ENCODE results near the gene CCDC9. TPM values are rescaled to one million over a fixed set of nuclear protein-coding genes. Genes with fewer than 3 reads are reported as not detected.
"Not testable (repeated sequence)": the region's sequence is repeated elsewhere in the genome, so short reads cannot be mapped to it uniquely, and the experiment has no call there.

The CCDC9 gene
- total RNA-seq, 5 donors from 2014 or later (not counting 1 experiment from before 2014, with no cell fraction given) = 40.4 to 57.2 (median 49.7) TPM

DNA sequence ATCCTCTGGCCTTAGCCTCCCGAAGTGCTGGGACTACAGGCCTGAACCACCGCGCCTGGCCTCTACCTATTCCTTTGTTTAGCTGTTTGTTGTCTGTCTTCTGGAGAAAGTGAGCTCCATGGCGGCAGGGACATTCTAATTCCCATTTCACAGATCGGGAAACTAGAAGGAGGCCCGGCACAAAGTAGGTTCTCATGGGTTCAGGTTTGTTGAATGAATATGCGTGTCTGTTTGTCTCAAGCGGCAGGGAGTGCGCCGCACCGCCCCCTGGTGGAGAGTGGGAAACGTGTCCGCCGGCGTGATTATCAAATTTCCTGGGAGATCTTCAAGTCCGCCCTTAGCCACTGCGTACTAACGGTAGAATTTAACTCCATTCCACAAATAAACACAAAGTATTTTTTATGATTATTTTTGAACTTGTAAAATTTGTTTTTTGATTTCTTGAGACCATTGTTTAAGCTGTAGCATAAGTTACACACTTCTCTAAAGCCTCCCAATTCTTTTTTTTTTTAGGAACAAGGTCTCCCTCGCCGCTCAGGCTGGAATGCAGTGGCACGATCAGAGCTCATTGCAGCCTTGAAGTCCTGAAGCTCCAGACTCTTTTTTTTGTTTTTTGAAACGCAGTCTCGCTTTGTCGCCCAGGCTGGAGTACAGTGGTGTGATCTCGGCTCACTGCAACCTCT lies 8.9 kb upstream of the CCDC9 start:
- Mint-ChIP-seq H3K4me1 (peaks cover 0 to 25% (median 19%) of the 10 kb centered on the region in 3 donors), H3K9me3 (no peaks in the 10 kb centered on the region), H3K27me3 (no peaks in the 10 kb centered on the region), H3K27ac (peak overlapping the region in 1 of 2 donors; percentile 53), H3K36me3 (no peaks in the 10 kb centered on the region), H3K4me3 (no peak overlapping the region)
- Histone ChIP-seq H3K27me3 (replicated peaks in 1 of 2; ENCODE audit: control insufficient read depth in 2 of 2, extremely low read depth in 1 of 2, insufficient read depth in 2 of 2, low read length in 1 of 2) (no peaks in the 10 kb centered on the region), H3K36me3 (ENCODE audit: control insufficient read depth in 2 of 2, extremely low read depth in 1 of 2, insufficient read depth in 1 of 2, low read length in 1 of 2) (no peaks in the 10 kb centered on the region), H3K4me1 (ENCODE audit: control insufficient read depth in 1 of 2, extremely low read depth in 1 of 2, insufficient read depth in 2 of 2, low read length in 2 of 2) (peaks cover 12 to 30% of the 10 kb centered on the region in 2 experiments), H3K4me3 (ENCODE audit: control insufficient read depth in 1 of 2, extremely low read depth in 1 of 2, low read length in 1 of 2) (no peak overlapping the region), H3K27ac (ENCODE audit: low read length) (no peak overlapping the region), H3K9me3 (no peaks in the 10 kb centered on the region)
- POLR2A ChIA-PET = no interaction called here
- ATAC-seq (replicated peaks in 1 of 4) (no peak), DNase-seq (peak; percentile 48 to 88 (median 71))
- 68% methylated on average over 10 of the region's 25 CpGs for WGBS (ENCODE audit: insufficient coverage)
- CTCF ChIA-PET = interaction anchor here (0.6 to 5.4 kb wide), 18 partner anchors 9 to 237 kb away, joined by 3 to 179 read pairs (median 5); partner anchors contain the start of genes CCDC9 (in 1 of the 2), DHX34 (in 1 of the 2), KPTN (in 1 of the 2) and SAE1 (in 1 of the 2)

DNA sequence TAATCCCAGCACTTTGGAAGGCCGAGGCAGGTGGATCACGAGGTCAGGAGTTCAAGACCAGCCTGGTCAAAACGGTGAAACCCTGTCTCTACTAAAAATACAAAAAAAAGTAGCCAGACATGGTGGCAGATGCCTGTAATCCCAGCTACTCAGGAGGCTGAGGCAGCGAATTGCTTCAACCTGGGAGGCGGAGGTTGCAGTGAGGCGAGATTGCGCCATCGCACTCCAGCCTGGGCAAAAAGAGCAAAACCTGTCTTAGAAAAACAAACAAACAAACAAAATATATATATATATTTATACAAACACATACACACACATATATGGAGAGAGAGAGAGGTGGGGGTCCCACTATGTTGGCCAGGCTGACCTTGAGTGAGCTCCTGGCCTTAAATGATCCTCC lies 3.3 kb upstream of the CCDC9 start:
- 68% methylated on average over 3 of the region's 8 CpGs for WGBS (ENCODE audit: insufficient coverage)
- peaks cover 5 to 18% of the 10 kb centered on the region in 2 experiments for H3K4me1 ChIP-seq (ENCODE audit: control insufficient read depth in 1 of 2, extremely low read depth in 1 of 2, insufficient read depth in 2 of 2, low read length in 2 of 2)
- H3K27ac ChIP-seq (ENCODE audit: low read length); H3K4me3 Mint-ChIP-seq; H3K27me3 ChIP-seq (replicated peaks in 1 of 2; ENCODE audit: control insufficient read depth in 2 of 2, extremely low read depth in 1 of 2, insufficient read depth in 2 of 2, low read length in 1 of 2); DNase-seq; ATAC-seq (replicated peaks in 1 of 4); H3K9me3 Mint-ChIP-seq; H3K36me3 ChIP-seq (ENCODE audit: control insufficient read depth in 2 of 2, extremely low read depth in 1 of 2, insufficient read depth in 1 of 2, low read length in 1 of 2); H3K36me3 Mint-ChIP-seq; H3K4me3 ChIP-seq (ENCODE audit: control insufficient read depth in 1 of 2, extremely low read depth in 1 of 2, low read length in 1 of 2); POLR2A ChIA-PET; H3K9me3 ChIP-seq; H3K27ac Mint-ChIP-seq; H3K27me3 Mint-ChIP-seq: not testable (repeated sequence)
- peaks cover 13 to 19% (median 14%) of the 10 kb centered on the region in 3 donors for H3K4me1 Mint-ChIP-seq
- CTCF ChIA-PET = interaction anchor here (0.6 to 2.0 kb wide), 3 partner anchors 9 to 1078 kb away, joined by 3 to 8 read pairs (median 4); no protein-coding TSS in a partner anchor

DNA sequence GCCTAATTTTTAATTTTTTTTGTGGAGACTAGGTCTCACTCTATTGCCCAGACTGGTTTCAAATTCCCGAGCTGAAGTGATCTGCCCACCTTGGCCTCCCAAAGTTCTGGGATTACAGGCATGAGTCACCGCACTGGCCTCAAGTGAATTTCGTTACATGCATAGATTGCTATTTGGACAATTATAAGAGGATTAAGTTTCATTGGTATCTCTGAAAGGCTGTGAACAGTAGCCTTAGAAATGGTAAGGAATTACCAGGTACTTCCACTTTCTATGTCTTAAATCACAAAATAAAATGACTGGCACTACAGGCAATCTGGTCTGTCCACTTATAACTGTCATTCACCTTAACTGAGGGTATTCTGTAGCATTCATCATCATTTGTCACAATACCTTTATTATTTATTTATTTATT lies 2.9 kb upstream of the CCDC9 start:
- Mint-ChIP-seq H3K4me1 (peaks cover 17 to 22% (median 19%) of the 10 kb centered on the region in 3 donors), H3K27me3 (no peaks in the 10 kb centered on the region), H3K9me3 (no peaks in the 10 kb centered on the region), H3K27ac (no peak overlapping the region), H3K4me3 (no peak overlapping the region), H3K36me3 (peaks cover 7% of the 10 kb centered on the region)
- H3K9me3 ChIP-seq = no peaks in the 10 kb centered on the region
- H3K27me3 ChIP-seq (replicated peaks in 1 of 2; ENCODE audit: control insufficient read depth in 2 of 2, extremely low read depth in 1 of 2, insufficient read depth in 2 of 2, low read length in 1 of 2) = no peaks in the 10 kb centered on the region
- DNase-seq = no peak
- peaks cover 6 to 23% of the 10 kb centered on the region in 2 experiments for H3K4me1 ChIP-seq (ENCODE audit: control insufficient read depth in 1 of 2, extremely low read depth in 1 of 2, insufficient read depth in 2 of 2, low read length in 2 of 2)
- ATAC-seq (replicated peaks in 1 of 4) = no peak
- WGBS (ENCODE audit: insufficient coverage) = 69% methylated on average over 3 of the region's 3 CpGs
- peaks cover 0 to 5% of the 10 kb centered on the region in 2 donors for H3K36me3 ChIP-seq (ENCODE audit: control insufficient read depth in 2 of 2, extremely low read depth in 1 of 2, insufficient read depth in 1 of 2, low read length in 1 of 2)
- H3K27ac ChIP-seq (ENCODE audit: low read length) = no peak overlapping the region
- ChIA-PET CTCF (interaction anchor here (0.6 to 2.0 kb wide), 5 partner anchors 9 to 1077 kb away, joined by 3 to 8 read pairs (median 4); no protein-coding TSS in a partner anchor), POLR2A (interaction anchor here in 1 of 2 donors (0.6 kb wide), 1 partner anchor 75 kb away, joined by 3 read pairs; no protein-coding TSS in a partner anchor)
- H3K4me3 ChIP-seq (ENCODE audit: control insufficient read depth in 1 of 2, extremely low read depth in 1 of 2, low read length in 1 of 2) = no peak overlapping the region

DNA sequence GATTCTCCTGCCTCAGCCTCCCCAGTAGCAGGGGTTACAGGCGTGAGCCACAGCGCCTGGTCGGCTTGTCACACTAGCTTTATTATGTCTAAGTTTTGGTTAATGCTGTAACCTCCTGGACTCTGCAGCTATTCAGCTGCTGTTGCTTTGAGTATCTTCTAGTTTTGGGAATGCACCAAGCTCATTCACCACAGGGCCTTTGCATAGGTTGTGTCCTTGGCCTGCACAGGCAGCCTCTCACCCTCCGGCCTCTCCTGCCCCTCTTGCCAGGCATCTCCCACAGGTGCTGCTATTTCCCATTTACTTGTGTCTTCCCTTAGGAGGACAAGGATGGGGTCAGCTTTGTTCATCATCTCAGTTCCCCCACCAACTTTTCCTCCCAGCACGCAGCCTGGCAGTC lies 2.4 kb upstream of the CCDC9 start:
- CTCF ChIA-PET = interaction anchor here (0.6 to 2.0 kb wide), 3 partner anchors 10 to 93 kb away, joined by 3 to 8 read pairs (median 4); no protein-coding TSS in a partner anchor
- Mint-ChIP-seq H3K27me3 (no peaks in the 10 kb centered on the region), H3K36me3 (peaks cover 12% of the 10 kb centered on the region), H3K4me3 (no peak overlapping the region), H3K27ac (no peak overlapping the region), H3K9me3 (no peaks in the 10 kb centered on the region), H3K4me1 (peaks cover 21 to 27% (median 24%) of the 10 kb centered on the region in 3 donors)
- WGBS (ENCODE audit: insufficient coverage) = no CpG with 5 or more reads among the region's 5 CpGs
- Histone ChIP-seq H3K4me1 (ENCODE audit: control insufficient read depth in 1 of 2, extremely low read depth in 1 of 2, insufficient read depth in 2 of 2, low read length in 2 of 2) (peaks cover 6 to 28% of the 10 kb centered on the region in 2 experiments), H3K27me3 (replicated peaks in 1 of 2; ENCODE audit: control insufficient read depth in 2 of 2, extremely low read depth in 1 of 2, insufficient read depth in 2 of 2, low read length in 1 of 2) (no peaks in the 10 kb centered on the region), H3K9me3 (no peaks in the 10 kb centered on the region), H3K4me3 (ENCODE audit: control insufficient read depth in 1 of 2, extremely low read depth in 1 of 2, low read length in 1 of 2) (no peak overlapping the region), H3K27ac (ENCODE audit: low read length) (no peak overlapping the region), H3K36me3 (ENCODE audit: control insufficient read depth in 2 of 2, extremely low read depth in 1 of 2, insufficient read depth in 1 of 2, low read length in 1 of 2) (peaks cover 0 to 10% of the 10 kb centered on the region in 2 donors)
- DNase-seq = peak in 2 of 35 experiments; percentile 22 to 25
- no peak for ATAC-seq (replicated peaks in 1 of 4)
- POLR2A ChIA-PET = interaction anchor here in 1 of 2 donors (0.6 kb wide), 1 partner anchor 76 kb away, joined by 3 read pairs; no protein-coding TSS in a partner anchor

DNA sequence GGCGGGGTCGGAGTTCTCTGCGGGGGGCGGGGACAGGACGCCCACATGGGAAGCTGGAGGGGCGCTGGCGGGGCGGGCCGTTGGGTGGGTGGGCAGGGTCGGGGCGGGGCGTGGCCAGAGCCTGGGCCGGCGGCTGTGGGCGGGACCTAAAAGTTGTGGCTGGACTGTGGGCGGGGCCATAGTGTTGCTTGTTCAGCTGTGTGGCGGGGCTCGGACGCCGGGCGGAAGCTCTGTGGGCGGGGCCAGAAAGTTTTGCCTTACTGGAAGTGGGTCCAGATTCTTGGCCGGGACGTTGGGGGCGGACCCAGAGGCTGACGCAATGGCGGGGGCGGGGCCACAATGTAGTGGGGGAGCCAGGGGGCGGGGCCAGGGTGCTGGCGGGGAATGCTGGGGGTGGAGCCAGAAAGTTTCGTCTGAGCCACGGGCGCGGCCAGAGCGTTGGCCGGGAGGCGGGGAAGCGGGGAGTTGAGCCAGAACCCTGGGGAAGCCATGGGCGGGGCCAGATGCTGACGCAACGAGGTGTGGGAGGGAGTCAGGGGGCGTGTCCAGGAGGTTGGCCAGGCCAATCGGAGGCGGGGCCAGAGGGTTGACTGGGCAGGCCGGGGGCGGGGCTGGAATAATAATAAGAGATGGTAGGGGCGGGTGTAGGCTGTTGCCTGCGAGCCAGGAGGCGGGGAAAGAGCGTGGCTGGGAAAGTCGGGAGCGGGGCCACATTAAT lies 527 bp downstream of the CCDC9 start:
- H3K27ac Mint-ChIP-seq = peak overlapping the region; percentile 91 to 96
- H3K4me3 ChIP-seq (ENCODE audit: control insufficient read depth in 1 of 2, extremely low read depth in 1 of 2, low read length in 1 of 2) = peak overlapping the region; percentile 49 to 67
- no peaks in the 10 kb centered on the region for H3K27me3 Mint-ChIP-seq
- peak; percentile 85 to 99 (median 95) for DNase-seq
- H3K9me3 Mint-ChIP-seq = no peaks in the 10 kb centered on the region
- WGBS (ENCODE audit: insufficient coverage) = 0% methylated on average over 41 of the region's 52 CpGs
- no peaks in the 10 kb centered on the region for H3K27me3 ChIP-seq (replicated peaks in 1 of 2; ENCODE audit: control insufficient read depth in 2 of 2, extremely low read depth in 1 of 2, insufficient read depth in 2 of 2, low read length in 1 of 2)
- no peaks in the 10 kb centered on the region for H3K9me3 ChIP-seq
- ATAC-seq (replicated peaks in 1 of 4) = peak; percentile 74 to 86 (median 80)
- peak overlapping the region; percentile 95 for H3K27ac ChIP-seq (ENCODE audit: low read length)
- CTCF ChIA-PET = interaction anchor here (0.6 to 2.2 kb wide), 12 partner anchors 9 to 99 kb away, joined by 3 to 12 read pairs (median 6); partner anchors contain the start of genes DHX34 (in 1 of the 2) and INAFM1 (in 1 of the 2)
- peaks cover 31% of the 10 kb centered on the region for H3K36me3 Mint-ChIP-seq
- H3K4me1 ChIP-seq (ENCODE audit: control insufficient read depth in 1 of 2, extremely low read depth in 1 of 2, insufficient read depth in 2 of 2, low read length in 2 of 2) = peaks cover 6 to 40% of the 10 kb centered on the region in 2 experiments
- peaks cover 6 to 34% of the 10 kb centered on the region in 2 donors for H3K36me3 ChIP-seq (ENCODE audit: control insufficient read depth in 2 of 2, extremely low read depth in 1 of 2, insufficient read depth in 1 of 2, low read length in 1 of 2)
- H3K4me1 Mint-ChIP-seq = peaks cover 31 to 43% (median 42%) of the 10 kb centered on the region in 3 donors
- peak overlapping the region; percentile 84 to 91 (median 87) for H3K4me3 Mint-ChIP-seq
- POLR2A ChIA-PET = interaction anchor here (0.6 to 1.3 kb wide), 5 partner anchors 13 to 143 kb away, joined by 3 to 9 read pairs (median 6); partner anchors contain the start of genes INAFM1 (in 1 of the 2) and ZC3H4 (in 1 of the 2)
